Calu3 (cell line): ENCODE data around the gene GSC2. TPM values are rescaled to one million over a fixed set of nuclear protein-coding genes. Genes with fewer than 3 reads are reported as not detected.

ENCODE experiments used
- BruUV-seq: library from RNA; stranded (reverse); fragments of 400-500 nt; replicated peaks from 2 replicates; lab custom pipeline; 2021; lab: Mats Ljungman, UMichigan
- CTCF ChIA-PET: fragments of 300-600 bp; sonication (Branson Sonifier 250); formaldehyde crosslinking; loops from one replicate; lab custom pipeline; 2022; ENCODE audit warnings: antibody characterized with exemption; lab: Charles Lee
- DNase-seq: peaks from one replicate; pipeline ENCODE4 v3.0.0; 2022
- H3K27ac Mint-ChIP-seq: one replicate; pipeline ENCODE4 v1.8.0; 2022; ENCODE audit warnings: mixed read lengths; ENCODE audit not compliant: unreplicated experiment
- H3K27me3 Mint-ChIP-seq: one replicate; pipeline ENCODE4 v1.8.0; 2022; ENCODE audit warnings: mixed read lengths; ENCODE audit not compliant: unreplicated experiment
- H3K36me3 Mint-ChIP-seq: one replicate; pipeline ENCODE4 v1.8.0; 2022; ENCODE audit warnings: mild to moderate bottlenecking, moderate library complexity, mixed read lengths; ENCODE audit not compliant: insufficient read depth, unreplicated experiment
- H3K4me1 Mint-ChIP-seq: one replicate; pipeline ENCODE4 v1.8.0; 2022; ENCODE audit warnings: mild to moderate bottlenecking, low read depth, mixed read lengths; ENCODE audit not compliant: unreplicated experiment
- H3K4me3 Mint-ChIP-seq: one replicate; pipeline ENCODE4 v1.8.0; 2022; ENCODE audit warnings: mild to moderate bottlenecking, low read depth, moderate library complexity, mixed read lengths; ENCODE audit not compliant: unreplicated experiment
- H3K9me3 Mint-ChIP-seq: one replicate; pipeline ENCODE4 v1.8.0; 2022; ENCODE audit warnings: low read depth, mixed read lengths; ENCODE audit not compliant: unreplicated experiment
- intact Hi-C: fragments of 100-400 bp; cut with micrococcal nuclease; formaldehyde crosslinking; loops from one replicate; pipeline ENCODE4 v1.10.0; 2022; ENCODE audit not compliant: unreplicated experiment
- total RNA-seq: library from RNA; stranded (reverse); gene quantifications from 2 replicates; pipeline ENCODE4 v1.2.3, GENCODE V29; 2022
- TF ChIP-seq, protein P1 (sequence below): fragments of 200-600 bp; IDR thresholded peaks from one replicate; pipeline ENCODE4 v1.8.0; 2022; ENCODE audit warnings: antibody characterized with exemption; ENCODE audit not compliant: unreplicated experiment

GSC2 gene
- total RNA-seq, 1 experiment from 2014 or later: not detected

DNA sequence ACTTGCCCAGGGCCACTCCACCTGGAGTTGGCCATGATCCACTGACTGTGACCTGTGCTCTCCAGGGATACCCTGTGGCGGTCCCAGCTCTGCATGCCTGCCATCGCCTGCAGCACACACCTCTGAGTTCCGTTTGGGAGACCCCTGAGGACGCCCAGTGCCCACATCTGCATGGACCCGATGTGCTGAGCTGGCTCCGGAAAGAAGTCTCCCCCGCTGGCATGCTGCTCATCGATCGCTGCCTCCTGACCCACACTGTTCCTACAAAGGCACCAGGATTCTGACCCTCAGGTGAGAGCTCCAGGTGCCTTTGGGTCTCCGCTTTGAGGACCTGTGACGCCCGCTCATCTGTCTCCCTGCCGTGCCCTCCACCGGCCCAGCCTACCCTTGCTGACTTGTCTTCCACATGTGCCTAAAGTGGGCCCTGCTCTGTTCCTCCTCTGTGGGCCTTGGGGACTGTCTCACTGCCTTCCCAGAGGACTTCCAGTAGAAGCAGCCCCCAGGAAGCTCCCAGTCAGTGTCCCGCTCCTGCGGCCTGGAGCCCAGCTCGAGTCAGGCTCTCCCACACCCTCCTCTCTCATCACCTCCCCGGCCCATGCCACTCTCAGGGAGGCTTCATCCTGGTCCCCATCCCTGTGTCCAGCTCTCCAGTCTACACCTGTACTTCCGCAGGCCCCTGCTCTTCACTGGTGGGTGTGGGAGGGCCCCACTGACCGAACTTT, 34.3 kb upstream of the GSC2 start:
- Mint-ChIP-seq H3K4me1 (peaks cover 8% of the 10 kb centered on the region), H3K36me3 (peaks cover 2% of the 10 kb centered on the region), H3K27ac (no peak overlapping the region), H3K4me3 (no peak overlapping the region), H3K27me3 (peaks cover 13% of the 10 kb centered on the region), H3K9me3 (no peaks in the 10 kb centered on the region)
- TF ChIP-seq, protein P1, sequence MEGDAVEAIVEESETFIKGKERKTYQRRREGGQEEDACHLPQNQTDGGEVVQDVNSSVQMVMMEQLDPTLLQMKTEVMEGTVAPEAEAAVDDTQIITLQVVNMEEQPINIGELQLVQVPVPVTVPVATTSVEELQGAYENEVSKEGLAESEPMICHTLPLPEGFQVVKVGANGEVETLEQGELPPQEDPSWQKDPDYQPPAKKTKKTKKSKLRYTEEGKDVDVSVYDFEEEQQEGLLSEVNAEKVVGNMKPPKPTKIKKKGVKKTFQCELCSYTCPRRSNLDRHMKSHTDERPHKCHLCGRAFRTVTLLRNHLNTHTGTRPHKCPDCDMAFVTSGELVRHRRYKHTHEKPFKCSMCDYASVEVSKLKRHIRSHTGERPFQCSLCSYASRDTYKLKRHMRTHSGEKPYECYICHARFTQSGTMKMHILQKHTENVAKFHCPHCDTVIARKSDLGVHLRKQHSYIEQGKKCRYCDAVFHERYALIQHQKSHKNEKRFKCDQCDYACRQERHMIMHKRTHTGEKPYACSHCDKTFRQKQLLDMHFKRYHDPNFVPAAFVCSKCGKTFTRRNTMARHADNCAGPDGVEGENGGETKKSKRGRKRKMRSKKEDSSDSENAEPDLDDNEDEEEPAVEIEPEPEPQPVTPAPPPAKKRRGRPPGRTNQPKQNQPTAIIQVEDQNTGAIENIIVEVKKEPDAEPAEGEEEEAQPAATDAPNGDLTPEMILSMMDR: no peak
- CTCF ChIA-PET: no interaction called here
- BruUV-seq: no TSS peak
- intact Hi-C loops: no loop called here
- DNase-seq: no peak

GRCh38 chr22:19183216-19183615, 33.1 kb upstream of the GSC2 start:
- BruUV-seq: no TSS peak
- no peaks in the 10 kb centered on the region for H3K9me3 Mint-ChIP-seq
- no peak overlapping the region for H3K27ac Mint-ChIP-seq
- peaks cover 8% of the 10 kb centered on the region for H3K4me1 Mint-ChIP-seq
- TF ChIP-seq, protein P1: no peak
- intact Hi-C loops: no loop called here
- CTCF ChIA-PET: interaction anchor here (0.5 kb wide), 1 partner anchor 216 kb away, joined by 4 read pairs; no protein-coding TSS in a partner anchor
- H3K27me3 Mint-ChIP-seq: peaks cover 13% of the 10 kb centered on the region
- no peak for DNase-seq
- H3K4me3 Mint-ChIP-seq: no peak overlapping the region
- peaks cover 10% of the 10 kb centered on the region for H3K36me3 Mint-ChIP-seq

- CTCF ChIA-PET: interaction anchor here (0.5 kb wide), 1 partner anchor 216 kb away, joined by 4 read pairs; no protein-coding TSS in a partner anchor
- H3K4me1 Mint-ChIP-seq: peaks cover 8% of the 10 kb centered on the region
These were observed 32.5 kb upstream of the GSC2 start for GRCh38 chr22:19182472-19183157.

DNA sequence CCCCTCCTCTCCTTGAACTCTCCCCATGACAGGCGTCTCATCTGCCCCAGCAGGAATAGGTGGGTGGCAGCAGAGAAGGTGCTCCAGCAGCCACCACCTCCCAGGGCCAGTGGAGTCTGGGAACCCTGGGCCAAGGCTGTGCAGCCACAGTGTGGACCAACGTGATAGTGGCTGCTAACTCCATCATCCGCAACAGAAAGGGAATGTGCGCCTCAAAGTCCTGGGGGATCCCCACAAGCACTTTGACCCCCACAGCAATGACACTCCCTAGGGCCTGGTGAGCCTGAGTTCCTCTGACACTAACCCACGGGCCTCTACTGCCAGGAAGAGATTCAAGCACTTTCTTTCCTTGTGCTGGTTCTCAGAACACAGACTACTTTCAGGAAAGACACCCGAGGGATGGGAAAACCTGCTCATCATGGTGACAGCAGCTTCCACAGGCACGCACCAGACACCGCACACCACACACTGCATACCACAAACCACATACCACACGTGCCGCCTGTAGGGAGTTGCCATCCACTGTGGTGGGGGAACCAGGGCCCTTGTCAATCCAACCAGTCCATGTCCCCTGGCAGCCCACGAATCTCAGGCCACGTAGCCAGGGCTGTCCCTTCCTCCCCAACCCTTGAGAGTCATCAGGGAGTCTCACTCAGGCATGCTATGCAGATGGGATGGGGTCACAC, 31.8 kb upstream of the GSC2 start:
- Mint-ChIP-seq H3K27me3 (peaks cover 13% of the 10 kb centered on the region), H3K36me3 (peaks cover 23% of the 10 kb centered on the region), H3K4me1 (peaks cover 9% of the 10 kb centered on the region), H3K4me3 (no peak overlapping the region), H3K27ac (no peak overlapping the region), H3K9me3 (no peaks in the 10 kb centered on the region)
- TF ChIP-seq, protein P1: no peak
- CTCF ChIA-PET: no interaction called here
- intact Hi-C loops: no loop called here
- no peak for DNase-seq
- BruUV-seq: no TSS peak

More at GRCh38 chr22:19182472-19183157, 32.5 kb upstream of the GSC2 start:
- intact Hi-C loops: no loop called here
- Mint-ChIP-seq H3K4me3 (no peak overlapping the region), H3K27ac (no peak overlapping the region), H3K9me3 (no peaks in the 10 kb centered on the region), H3K27me3 (peaks cover 13% of the 10 kb centered on the region), H3K36me3 (peaks cover 16% of the 10 kb centered on the region)
- no peak for DNase-seq
- no TSS peak for BruUV-seq
- TF ChIP-seq, protein P1: no peak
